ENCODE data around the gene CACFD1.
"Not testable (repeated sequence)": the region's sequence is repeated elsewhere in the genome, so short reads cannot be mapped to it uniquely, and the experiment has no call there.

The CACFD1 gene

DNA sequence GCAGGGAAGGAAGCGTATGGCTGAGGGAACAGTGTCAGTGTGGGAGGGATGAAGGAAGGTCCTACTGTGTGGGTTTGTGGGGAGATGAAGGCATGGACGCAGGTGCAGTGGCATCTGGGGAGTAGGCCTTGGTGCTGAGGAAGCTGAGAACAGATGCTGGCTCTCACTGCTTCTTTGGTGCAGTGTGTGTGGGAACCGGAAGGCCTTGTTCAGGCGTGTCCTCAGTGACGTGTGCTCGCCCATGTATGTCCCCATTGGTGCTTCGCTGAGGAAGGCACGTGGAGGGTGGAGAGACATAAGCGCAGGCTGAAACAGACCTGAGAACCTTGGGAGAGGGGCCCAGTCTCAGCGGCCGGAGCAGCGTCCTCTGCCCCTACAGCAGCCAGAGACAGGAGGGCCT lies 18.9 kb upstream of the CACFD1 start:
- DNase-seq (ENCODE audit: low read depth): no peak

DNA sequence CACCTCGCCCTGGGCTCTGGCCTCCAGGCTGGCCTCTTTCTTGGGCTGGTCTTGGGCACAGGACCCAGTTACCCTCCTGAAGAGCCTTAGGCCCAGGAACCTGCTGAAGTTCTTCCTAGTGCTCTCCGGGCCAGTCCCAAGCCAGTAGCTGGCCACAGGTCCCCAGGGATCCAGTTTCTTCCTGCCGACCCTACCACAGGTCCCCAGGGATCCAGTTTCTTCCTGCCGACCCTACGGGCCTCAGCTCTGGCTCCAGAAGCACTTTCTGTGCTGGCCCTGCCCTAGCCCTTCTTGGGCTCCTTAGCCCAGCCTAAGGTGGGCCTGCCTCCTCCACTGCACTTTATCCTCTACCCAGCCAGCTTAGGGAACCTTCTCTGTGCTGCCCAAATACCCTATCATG lies 18.2 kb upstream of the CACFD1 start:
- DNase-seq (ENCODE audit: low read depth): no peak

DNA sequence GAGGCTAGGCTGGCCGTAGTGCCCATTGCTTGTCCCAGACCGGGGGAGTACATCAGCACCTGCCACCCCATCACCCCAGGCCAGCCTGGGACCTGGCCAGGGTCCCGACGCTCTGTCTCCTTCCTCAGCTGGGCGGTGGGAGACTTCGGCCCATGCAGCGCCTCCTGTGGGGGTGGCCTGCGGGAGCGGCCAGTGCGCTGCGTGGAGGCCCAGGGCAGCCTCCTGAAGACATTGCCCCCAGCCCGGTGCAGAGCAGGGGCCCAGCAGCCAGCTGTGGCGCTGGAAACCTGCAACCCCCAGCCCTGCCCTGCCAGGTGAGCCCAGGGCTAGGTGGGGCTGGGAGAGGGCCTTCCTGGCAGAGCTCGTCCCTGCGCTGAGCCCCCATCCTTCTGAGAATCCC lies 16.5 kb upstream of the CACFD1 start:
- no peak for DNase-seq (ENCODE audit: low read depth)

DNA sequence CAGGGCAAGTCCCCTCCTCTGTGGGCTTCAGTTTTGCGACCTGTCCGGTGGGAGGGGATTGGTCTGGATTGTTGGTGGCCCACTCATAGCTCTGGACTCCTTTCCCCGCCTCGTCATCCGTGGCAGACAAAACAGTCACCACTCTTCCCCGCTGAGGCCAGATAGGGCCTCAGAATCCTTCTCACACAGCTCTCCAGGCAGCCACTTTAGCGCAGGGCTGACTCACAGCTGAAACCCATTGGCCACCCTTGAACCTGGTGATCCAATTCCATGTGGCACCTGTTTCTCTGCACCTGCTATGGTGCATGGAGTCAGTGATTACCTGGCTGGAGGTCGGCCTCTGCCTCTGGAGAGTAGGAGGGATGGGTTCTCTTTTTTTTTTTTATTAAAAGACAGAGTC lies 15.8 kb upstream of the CACFD1 start:
- DNase-seq (ENCODE audit: low read depth): peak; percentile 55

DNA sequence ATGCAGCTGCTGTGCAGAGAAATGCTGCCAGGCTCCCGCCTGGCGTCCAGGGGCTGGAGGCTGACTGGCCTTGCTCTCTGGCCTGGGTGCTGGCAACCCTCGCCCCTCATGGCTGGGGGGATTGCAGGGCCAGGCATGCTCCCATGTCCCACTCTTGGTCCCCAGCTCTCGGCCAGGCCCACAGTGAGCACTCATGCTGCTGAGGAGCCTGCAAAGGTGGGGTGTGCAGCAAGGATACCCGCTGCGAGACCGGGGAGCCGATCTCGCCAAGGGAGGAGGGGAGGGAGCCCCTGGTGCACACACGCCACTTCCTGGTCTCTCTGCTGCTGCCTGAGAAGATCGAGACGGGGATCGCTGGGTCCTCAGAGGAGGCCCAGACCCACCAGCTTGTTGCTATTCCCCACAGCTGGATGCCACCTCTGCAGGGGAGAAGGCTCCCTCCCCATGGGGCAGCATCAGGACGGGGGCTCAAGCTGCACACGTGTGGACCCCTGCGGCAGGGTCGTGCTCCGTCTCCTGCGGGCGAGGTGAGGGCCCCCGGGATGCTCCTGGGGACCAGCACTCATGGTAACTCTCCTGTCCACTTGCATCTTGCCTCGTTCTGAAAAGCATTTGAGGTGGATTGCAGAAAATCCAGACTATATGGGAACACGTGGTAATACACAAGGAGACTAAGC lies 14.3 kb upstream of the CACFD1 start:
- DNase-seq (ENCODE audit: low read depth): no peak

- no peak for DNase-seq (ENCODE audit: low read depth)
Measured at GRCh38 chr9:133448487-133448972, 11.2 kb upstream of the CACFD1 start.

- DNase-seq (ENCODE audit: low read depth): peak; percentile 46
Measured at GRCh38 chr9:133449760-133450159, 10.0 kb upstream of the CACFD1 start.

DNA sequence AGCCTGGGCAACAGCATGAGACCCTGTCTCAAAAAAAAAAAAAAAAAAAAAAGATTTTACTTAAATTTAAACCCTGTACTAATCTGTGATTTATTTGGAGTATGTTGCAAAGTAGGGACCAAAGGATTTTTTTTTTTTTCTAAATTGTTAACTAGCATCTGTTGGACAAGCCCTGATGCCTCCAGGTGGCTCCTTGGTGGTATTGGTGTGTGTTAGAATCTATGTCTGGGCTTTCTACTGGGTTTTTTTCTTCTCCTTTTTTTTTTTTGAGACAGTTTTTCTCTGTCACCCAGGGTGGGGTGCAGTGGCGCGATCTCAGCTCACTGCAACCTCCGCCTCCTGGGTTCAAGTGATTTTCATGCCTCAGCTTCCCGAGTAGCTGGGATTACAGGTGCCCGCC lies 7.9 kb upstream of the CACFD1 start:
- DNase-seq (ENCODE audit: low read depth): not testable (repeated sequence)

- no peak for DNase-seq (ENCODE audit: low read depth)
Measured at GRCh38 chr9:133452562-133452961, 7.2 kb upstream of the CACFD1 start.

- DNase-seq (ENCODE audit: low read depth): no peak
Measured at GRCh38 chr9:133453651-133454050, 6.1 kb upstream of the CACFD1 start.

DNA sequence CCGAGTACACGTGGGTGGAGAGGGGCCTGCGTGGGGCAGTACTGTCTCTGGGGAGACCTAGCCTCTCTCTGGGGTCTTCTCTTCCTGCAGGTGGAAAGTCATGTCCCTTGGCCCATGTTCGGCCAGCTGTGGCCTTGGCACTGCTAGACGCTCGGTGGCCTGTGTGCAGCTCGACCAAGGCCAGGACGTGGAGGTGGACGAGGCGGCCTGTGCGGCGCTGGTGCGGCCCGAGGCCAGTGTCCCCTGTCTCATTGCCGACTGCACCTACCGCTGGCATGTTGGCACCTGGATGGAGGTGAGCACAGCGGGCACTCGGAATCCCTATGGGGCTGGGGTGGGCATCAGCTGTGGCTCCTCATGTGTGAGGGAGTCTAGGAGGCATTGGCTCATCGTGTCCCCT lies 5.5 kb upstream of the CACFD1 start:
- DNase-seq (ENCODE audit: low read depth): no peak

- no peak for DNase-seq (ENCODE audit: low read depth)
Measured at GRCh38 chr9:133454943-133455673, 4.7 kb upstream of the CACFD1 start.

DNA sequence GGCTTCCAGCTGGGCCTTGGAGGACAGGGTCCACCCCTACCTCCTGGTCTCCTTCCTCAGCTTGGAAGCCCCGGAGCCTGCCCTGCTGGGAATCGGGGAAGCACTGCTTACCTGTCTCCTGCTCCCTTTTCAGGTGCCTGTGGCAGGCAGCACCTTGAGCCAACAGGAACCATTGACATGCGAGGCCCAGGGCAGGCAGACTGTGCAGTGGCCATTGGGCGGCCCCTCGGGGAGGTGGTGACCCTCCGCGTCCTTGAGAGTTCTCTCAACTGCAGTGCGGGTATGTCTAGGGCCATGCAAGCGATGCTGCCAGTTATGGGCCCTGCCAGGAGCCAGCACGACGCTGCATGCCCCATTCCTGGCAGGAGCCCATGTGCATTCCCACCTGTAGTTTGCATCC lies 3.8 kb upstream of the CACFD1 start:
- DNase-seq (ENCODE audit: low read depth): no peak

DNA sequence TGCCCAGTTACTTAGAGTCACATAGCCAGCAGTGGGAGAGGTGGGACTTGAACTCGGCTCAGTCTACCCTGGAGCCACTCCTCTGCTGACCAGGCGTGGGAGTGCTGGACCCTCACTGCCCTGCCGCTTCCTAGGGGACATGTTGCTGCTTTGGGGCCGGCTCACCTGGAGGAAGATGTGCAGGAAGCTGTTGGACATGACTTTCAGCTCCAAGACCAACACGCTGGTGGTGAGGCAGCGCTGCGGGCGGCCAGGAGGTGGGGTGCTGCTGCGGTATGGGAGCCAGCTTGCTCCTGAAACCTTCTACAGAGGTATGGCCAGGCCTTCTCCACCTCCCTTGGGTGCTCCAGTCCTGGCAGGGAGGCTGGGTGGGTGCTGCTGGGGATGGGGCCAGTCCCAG lies 3.4 kb upstream of the CACFD1 start:
- DNase-seq (ENCODE audit: low read depth): no peak

- no peak for DNase-seq (ENCODE audit: low read depth)
Measured at GRCh38 chr9:133457233-133457632, 2.5 kb upstream of the CACFD1 start.

- DNase-seq (ENCODE audit: low read depth): no peak
Measured at GRCh38 chr9:133457748-133458147, 2.0 kb upstream of the CACFD1 start.

DNA sequence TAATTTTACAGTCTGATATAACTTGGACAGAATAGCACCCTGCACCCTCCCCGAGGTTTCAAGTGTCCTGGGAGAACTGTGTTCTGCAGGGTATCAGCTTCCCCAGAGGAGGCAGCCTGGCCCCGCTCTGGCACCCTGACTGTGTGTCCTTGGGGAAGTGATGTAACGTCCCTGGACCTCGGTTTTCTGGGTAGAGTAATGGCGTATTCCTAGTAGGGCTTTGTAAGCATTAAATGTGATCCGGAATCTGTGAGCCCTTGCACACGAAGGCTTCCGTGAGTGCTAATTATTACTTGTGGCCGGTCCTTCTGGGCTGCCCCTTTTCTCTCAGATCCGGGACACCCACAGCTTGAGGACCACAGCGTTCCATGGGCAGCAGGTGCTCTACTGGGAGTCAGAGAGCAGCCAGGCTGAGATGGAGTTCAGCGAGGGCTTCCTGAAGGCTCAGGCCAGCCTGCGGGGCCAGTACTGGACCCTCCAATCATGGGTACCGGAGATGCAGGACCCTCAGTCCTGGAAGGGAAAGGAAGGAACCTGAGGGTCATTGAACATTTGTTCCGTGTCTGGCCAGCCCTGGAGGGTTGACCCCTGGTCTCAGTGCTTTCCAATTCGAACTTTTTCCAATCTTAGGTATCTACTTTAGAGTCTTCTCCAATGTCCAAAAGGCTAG lies 1.0 kb upstream of the CACFD1 start:
- no peak for DNase-seq (ENCODE audit: low read depth)

GRCh38 chr9:133460405-133461175 lies 812 bp downstream of the CACFD1 start:
- DNase-seq (ENCODE audit: low read depth): peak; percentile 23

GRCh38 chr9:133461975-133462374 lies 2.2 kb downstream of the CACFD1 start:
- DNase-seq (ENCODE audit: low read depth): no peak

GRCh38 chr9:133463234-133463863 lies 3.6 kb downstream of the CACFD1 start:
- DNase-seq (ENCODE audit: low read depth): no peak

GRCh38 chr9:133463864-133464615 lies 4.3 kb downstream of the CACFD1 start:
- DNase-seq (ENCODE audit: low read depth): no peak
